KMS-11 (cell line): Measurements from ENCODE around the gene THSD7A.

Experiments
- H2AFZ ChIP-seq: fragments of 200-600 bp; sonication (generic); 2 replicates; pipeline ENCODE4 v1.6.1; 2016; ENCODE audit warnings: antibody characterized with exemption, mixed run types, low read depth
- H3K27ac ChIP-seq: fragments of 200-600 bp; sonication (generic); 2 replicates; pipeline ENCODE4 v1.6.1; 2016; ENCODE audit warnings: mild to moderate bottlenecking, mixed run types
- H3K27me3 ChIP-seq: fragments of 200-600 bp; sonication (generic); 2 replicates; pipeline ENCODE4 v1.6.1; 2017; ENCODE audit warnings: mild to moderate bottlenecking, low read depth, mixed run types, moderate library complexity; ENCODE audit not compliant: insufficient read depth
- H3K36me3 ChIP-seq: fragments of 200-600 bp; sonication (generic); 2 replicates; pipeline ENCODE4 v1.6.1; 2017; ENCODE audit warnings: mild to moderate bottlenecking, mixed run types; ENCODE audit not compliant: insufficient read depth
- H3K4me1 ChIP-seq: fragments of 200-600 bp; sonication (generic); 2 replicates; pipeline ENCODE4 v1.6.1; 2016; ENCODE audit warnings: mild to moderate bottlenecking, low read depth, mixed run types; ENCODE audit not compliant: poor library complexity, severe bottlenecking
- H3K4me2 ChIP-seq: fragments of 200-600 bp; sonication (generic); 2 replicates; pipeline ENCODE4 v1.7.0; 2016; ENCODE audit warnings: mild to moderate bottlenecking, mixed run types
- H3K4me3 ChIP-seq: fragments of 200-600 bp; sonication (generic); IDR thresholded peaks from 2 replicates; pipeline ENCODE4 v1.6.1; 2017; ENCODE audit warnings: low read depth, low read length, mixed read lengths; ENCODE audit not compliant: insufficient read depth
- H3K79me2 ChIP-seq: fragments of 200-600 bp; sonication (generic); 2 replicates; pipeline ENCODE4 v1.6.1; 2016; ENCODE audit warnings: low read depth, mixed run types; ENCODE audit not compliant: insufficient read depth
- H3K9ac ChIP-seq: fragments of 200-600 bp; sonication (generic); 2 replicates; pipeline ENCODE4 v1.6.1; 2016; ENCODE audit warnings: mild to moderate bottlenecking, mixed run types
- H4K20me1 ChIP-seq: fragments of 200-600 bp; sonication (generic); 2 replicates; pipeline ENCODE4 v1.6.1; 2016; ENCODE audit warnings: mild to moderate bottlenecking, mixed run types; ENCODE audit not compliant: insufficient read depth
- TF ChIP-seq, protein P1 (sequence below): fragments of 200-600 bp; sonication (generic); conservative IDR thresholded peaks from 2 replicates; pipeline ENCODE4 v1.6.1; 2017; ENCODE audit warnings: low read depth, mild to moderate bottlenecking, antibody characterized with exemption, low read length, moderate library complexity, mixed read lengths

THSD7A gene

DNA sequence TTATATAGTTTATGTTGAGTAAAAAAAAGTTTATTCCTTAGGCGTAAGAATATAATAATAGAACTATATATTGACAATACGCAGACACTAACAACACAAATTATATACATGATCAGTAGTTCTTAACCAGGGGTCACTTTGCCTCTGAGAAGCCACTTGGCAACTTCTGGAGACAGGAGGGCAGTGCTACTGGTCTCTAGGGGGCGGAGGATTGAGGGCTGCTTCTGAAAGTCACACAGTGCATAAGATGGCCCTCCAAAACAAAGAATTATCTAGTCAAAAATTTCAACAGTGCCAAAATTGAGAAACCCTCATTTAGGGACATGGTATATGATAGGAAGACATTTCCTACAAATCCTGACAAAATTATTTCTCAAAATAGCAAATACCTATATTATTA lies 77.1 kb downstream of the THSD7A start:
- Histone ChIP-seq H4K20me1 (no peaks in the 10 kb centered on the region), H3K4me3 (no peak overlapping the region), H3K36me3 (no peaks in the 10 kb centered on the region), H3K4me2 (no peak overlapping the region), H3K9ac (no peak overlapping the region), H3K27ac (no peak overlapping the region), H3K4me1 (no peaks in the 10 kb centered on the region), H3K79me2 (no peaks in the 10 kb centered on the region), H2AFZ (no peak overlapping the region), H3K27me3 (no peaks in the 10 kb centered on the region)
- TF ChIP-seq, protein P1, sequence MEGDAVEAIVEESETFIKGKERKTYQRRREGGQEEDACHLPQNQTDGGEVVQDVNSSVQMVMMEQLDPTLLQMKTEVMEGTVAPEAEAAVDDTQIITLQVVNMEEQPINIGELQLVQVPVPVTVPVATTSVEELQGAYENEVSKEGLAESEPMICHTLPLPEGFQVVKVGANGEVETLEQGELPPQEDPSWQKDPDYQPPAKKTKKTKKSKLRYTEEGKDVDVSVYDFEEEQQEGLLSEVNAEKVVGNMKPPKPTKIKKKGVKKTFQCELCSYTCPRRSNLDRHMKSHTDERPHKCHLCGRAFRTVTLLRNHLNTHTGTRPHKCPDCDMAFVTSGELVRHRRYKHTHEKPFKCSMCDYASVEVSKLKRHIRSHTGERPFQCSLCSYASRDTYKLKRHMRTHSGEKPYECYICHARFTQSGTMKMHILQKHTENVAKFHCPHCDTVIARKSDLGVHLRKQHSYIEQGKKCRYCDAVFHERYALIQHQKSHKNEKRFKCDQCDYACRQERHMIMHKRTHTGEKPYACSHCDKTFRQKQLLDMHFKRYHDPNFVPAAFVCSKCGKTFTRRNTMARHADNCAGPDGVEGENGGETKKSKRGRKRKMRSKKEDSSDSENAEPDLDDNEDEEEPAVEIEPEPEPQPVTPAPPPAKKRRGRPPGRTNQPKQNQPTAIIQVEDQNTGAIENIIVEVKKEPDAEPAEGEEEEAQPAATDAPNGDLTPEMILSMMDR = no peak

DNA sequence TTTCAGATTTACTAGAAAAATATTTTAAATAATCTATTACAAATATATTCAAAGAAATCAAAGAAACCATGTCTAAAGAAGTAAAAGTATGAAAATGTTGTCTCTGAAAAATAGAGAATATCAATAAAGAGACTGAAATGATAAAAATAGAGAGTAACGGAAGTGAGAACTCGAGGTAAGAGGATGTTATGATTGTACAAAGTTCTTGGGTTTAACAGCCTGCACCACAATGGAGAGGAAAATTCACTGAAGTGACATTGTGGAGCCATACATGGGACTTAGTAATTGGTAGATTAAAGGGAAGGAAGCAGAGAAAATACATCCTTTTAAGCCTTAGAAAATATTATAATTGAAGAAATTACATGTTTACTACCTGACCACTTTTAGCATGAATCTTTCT lies 77.9 kb downstream of the THSD7A start:
- no peak overlapping the region for H3K4me3 ChIP-seq
- no peaks in the 10 kb centered on the region for H3K79me2 ChIP-seq
- no peak overlapping the region for H3K4me2 ChIP-seq
- no peaks in the 10 kb centered on the region for H3K4me1 ChIP-seq
- H3K36me3 ChIP-seq = no peaks in the 10 kb centered on the region
- TF ChIP-seq, protein P1 = no peak
- no peak overlapping the region for H3K27ac ChIP-seq
- no peaks in the 10 kb centered on the region for H3K27me3 ChIP-seq
- no peak overlapping the region for H2AFZ ChIP-seq
- H3K9ac ChIP-seq = no peak overlapping the region
- no peaks in the 10 kb centered on the region for H4K20me1 ChIP-seq

DNA sequence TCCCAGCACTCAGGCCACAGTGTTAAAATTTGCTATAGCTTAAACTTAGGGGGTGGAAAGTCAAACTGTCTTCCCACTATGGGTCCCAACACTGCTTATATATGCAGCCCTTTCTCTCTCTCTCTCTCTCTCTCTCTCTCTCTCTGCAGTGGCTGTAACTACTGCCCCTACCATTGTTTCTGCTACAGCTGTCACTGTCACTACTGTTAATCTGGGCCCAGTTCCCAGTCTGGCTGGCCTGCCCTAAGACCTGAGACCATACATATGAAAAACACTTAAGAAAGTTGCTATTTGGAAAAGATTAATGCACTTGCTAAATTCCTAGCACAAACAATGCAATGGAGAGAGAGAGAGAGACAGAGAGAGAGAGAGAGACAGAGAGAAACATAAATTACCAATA lies 78.6 kb downstream of the THSD7A start:
- Histone ChIP-seq H3K79me2 (no peaks in the 10 kb centered on the region), H3K4me2 (no peak overlapping the region), H2AFZ (no peak overlapping the region), H3K27me3 (no peaks in the 10 kb centered on the region), H3K36me3 (no peaks in the 10 kb centered on the region), H3K4me1 (no peaks in the 10 kb centered on the region), H4K20me1 (no peaks in the 10 kb centered on the region), H3K27ac (no peak overlapping the region), H3K9ac (no peak overlapping the region), H3K4me3 (no peak overlapping the region)
- TF ChIP-seq, protein P1 = no peak

DNA sequence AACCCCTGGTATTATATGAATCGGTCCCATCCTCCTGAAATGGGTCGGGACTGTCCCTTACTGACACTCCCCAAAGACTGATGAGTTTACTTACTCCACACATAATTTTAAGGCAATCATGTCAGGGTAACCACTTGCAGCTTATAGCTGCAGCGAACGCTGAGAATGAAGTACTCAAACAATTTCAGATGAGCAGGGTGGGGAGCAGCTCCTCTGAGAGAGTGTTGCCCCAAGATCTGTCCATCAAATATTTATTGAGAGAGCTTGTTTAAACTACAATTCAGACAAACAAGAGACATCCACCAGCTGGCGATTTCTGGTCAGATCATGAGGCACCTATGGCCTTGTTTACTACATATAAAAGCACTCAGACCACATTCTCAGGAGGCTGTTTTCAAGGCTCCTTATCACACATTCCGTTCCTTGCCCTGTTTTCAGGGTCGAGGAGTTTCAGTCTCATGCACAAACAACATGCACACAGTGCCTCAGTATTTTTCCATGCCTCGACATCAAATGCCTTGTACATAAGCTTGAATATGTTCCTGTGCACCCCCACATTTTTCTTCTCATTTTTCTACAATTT lies 80.1 kb downstream of the THSD7A start:
- H2AFZ ChIP-seq = no peak overlapping the region
- no peak overlapping the region for H3K9ac ChIP-seq

More for the DNA sequence above, 80.1 kb downstream of the THSD7A start:
- TF ChIP-seq, protein P1 = no peak
- H3K79me2 ChIP-seq = no peaks in the 10 kb centered on the region
- no peak overlapping the region for H3K4me3 ChIP-seq
- H3K4me2 ChIP-seq = no peak overlapping the region
- H3K4me1 ChIP-seq = no peaks in the 10 kb centered on the region
- no peaks in the 10 kb centered on the region for H4K20me1 ChIP-seq
- H3K36me3 ChIP-seq = no peaks in the 10 kb centered on the region
- no peaks in the 10 kb centered on the region for H3K27me3 ChIP-seq
- H3K27ac ChIP-seq = no peak overlapping the region
